GM12801 (cell line): ENCODE data around the gene ARMC7.

Source experiments
- CTCF ChIP-seq: IDR thresholded peaks from one replicate; pipeline ENCODE4 v1.5.1; 2011; ENCODE audit warnings: control low read depth; ENCODE audit not compliant: insufficient read length; ENCODE audit errors: extremely low read depth

ARMC7 gene

GRCh38 chr17:75097865-75098264 lies 11.9 kb upstream of the ARMC7 start:
- no peak for TF ChIP-seq CTCF

DNA sequence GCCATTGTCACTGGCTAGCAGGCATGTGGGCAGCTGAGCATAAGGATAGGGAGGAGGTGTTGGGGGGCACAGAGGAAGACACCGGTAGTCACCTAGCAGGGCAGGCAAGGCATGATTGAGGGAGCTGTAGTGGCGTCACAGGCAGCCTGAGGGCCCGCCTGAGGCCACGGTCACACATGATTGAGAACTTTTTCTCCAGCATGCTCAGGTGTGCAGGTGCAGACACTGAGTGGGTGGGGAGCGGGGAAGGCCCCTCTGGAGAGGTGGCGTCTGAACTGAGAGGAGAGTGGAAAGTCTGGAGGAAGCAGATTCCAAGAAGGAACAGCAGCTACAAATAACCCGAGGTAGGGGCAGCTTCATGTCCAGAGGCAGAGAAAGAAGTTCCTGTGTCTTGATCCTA lies 10.9 kb upstream of the ARMC7 start:
- no peak for TF ChIP-seq CTCF

DNA sequence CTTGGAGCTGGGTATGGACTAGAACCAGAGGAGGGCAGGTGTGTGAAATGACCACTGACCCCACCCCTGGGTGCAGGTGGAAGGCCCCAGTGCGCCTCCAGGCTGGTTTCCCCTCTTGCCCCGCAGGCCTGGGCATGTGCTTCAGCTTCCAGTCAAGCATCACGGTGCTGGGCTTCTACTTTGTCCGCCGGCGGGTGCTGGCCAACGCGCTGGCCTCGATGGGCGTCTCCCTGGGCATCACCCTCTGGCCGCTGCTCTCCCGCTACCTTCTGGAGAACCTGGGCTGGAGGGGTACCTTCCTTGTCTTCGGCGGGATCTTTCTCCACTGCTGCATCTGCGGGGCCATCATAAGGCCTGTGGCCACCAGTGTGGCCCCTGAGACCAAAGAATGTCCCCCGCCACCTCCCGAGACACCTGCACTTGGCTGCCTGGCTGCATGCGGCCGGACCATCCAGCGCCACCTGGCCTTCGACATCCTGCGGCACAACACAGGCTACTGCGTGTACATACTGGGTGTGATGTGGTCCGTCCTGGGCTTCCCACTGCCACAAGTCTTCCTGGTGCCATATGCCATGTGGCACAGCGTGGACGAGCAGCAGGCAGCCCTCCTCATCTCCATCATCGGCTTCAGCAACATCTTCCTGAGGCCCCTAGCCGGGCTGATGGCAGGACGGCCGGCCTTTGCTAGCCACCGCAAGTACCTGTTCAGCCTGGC lies 9.7 kb upstream of the ARMC7 start:
- TF ChIP-seq CTCF, result no peak

DNA sequence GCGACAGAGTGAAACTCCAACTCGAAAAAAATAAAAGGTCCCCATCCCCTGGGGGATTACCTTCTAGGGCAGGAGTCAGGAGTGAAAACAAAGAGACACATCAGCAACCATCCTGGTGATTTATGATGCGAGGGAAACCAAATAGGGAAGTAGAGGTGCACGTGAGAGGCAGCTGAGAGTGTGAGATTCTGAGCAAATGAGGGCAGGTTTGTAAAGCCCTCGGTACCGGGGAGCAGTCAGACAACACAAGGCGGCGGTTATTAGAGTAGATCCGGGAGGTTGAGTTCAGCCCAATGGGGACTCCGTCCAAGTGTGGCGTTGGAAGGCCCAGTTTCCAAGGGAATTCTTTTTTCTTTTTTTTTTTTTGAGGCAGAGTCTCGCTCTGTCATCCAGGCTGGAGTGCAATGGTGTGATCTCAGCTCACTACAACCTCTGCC lies 7.4 kb upstream of the ARMC7 start:
- TF ChIP-seq CTCF, result no peak

- TF ChIP-seq CTCF, result no peak
Observed at GRCh38 chr17:75103601-75104554, 5.9 kb upstream of the ARMC7 start.

DNA sequence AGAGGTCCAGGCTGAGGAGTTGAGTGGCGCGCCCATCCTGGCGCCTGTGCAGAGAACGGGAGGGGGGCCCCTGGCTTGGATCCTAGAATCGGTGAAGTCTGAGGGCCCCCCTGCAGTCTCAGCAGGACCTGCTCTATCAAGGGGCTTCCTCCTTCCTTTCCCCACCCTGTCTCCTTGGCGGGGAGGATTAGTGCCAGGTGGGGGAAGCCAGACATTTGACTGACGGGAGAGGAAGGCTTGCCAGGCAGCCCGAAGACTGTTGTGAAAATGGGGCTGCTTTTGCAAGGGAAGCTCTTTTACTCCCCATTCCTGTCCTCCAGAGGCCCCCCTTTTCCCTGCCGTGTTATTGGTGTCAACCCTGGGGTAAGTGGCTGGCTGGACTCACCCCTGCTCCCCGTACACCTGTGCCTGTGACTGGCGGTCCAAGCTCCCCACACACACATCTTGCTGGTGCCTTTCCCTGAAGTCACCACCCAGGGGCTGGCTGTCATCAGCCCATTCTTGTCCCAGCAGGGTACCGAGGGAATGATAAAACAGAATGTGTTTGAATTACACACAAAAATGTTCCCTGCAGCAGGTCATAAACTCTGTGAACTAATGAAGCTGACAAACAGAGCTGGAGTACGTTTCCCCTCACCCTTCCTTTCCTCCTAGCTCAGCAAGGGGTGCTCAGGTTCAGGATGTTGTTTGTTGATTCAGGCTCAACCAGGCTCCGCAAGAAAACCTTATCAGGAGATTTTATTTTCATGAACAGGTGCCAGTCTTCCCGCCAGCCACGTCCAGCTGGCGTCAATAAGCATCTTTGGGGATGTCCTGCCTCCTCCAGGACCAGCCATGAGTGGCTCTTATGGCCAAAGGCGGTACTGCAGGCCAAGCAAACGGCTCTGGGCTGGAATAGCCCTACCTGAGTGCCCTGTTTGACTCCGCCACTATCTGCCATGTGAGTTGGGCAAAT lies 4.4 kb upstream of the ARMC7 start:
- TF ChIP-seq CTCF, result no peak
